ENCODE measurements around the gene SOX5. TPM values are rescaled to one million over a fixed set of nuclear protein-coding genes. Genes with fewer than 3 reads are reported as not detected.

Gene SOX5
- total and polyA plus RNA-seq, 9 of the 15 experiments (the other 6 are each of a cell fraction or from before 2014, with no cell fraction given): 8.3 to 16.5 (median 11.9) TPM

DNA sequence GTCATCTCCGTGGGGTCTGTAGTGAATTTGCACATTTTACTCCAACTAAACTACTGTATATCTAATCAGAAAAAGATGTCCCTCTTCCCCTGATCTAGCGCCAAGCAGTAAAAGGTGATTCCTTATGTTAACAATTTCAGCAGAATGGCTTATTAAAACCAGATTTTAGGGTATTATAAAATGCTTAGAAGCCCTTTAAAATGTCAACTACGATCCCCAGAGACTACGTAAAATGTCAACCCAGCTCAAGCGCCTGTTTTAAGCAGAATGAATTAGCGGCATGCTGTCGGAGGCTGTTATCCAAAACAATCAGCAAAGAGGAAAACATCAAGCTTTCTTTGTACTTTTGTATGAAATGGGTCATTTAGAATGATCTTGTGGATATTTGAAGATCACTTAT, 408.9 kb downstream of the SOX5 start:
- no peak overlapping the region for H3K9ac ChIP-seq (ENCODE audit: insufficient read depth in 1 of 2, low read depth in 2 of 2, low read length in 2 of 2)
- no TSS peak for BruUV-seq (replicated peaks)
- WGBS (ENCODE audit: insufficient coverage, low coverage, missing lambda C conversion rate): 76% methylated on average over 7 of the region's 7 CpGs
- H3K9me3 ChIP-seq (replicated peaks; ENCODE audit: control insufficient read depth, insufficient read depth, low read depth, low read length): no peaks in the 10 kb centered on the region; the same call in 1 of the 2 replicates
- DNase-seq (ENCODE audit: extremely low read depth in 1 of 4, low spot score in 3 of 4) (no peak), ATAC-seq (no peak), FAIRE-seq (no peak)
- H2AFZ ChIP-seq (ENCODE audit: low read depth, low read length): no peak overlapping the region
- H3K27me3 ChIP-seq (ENCODE audit: control insufficient read depth in 2 of 2, insufficient read depth in 2 of 2, low read length in 2 of 2): no peaks in the 10 kb centered on the region
- TF ChIP-seq, protein P1, sequence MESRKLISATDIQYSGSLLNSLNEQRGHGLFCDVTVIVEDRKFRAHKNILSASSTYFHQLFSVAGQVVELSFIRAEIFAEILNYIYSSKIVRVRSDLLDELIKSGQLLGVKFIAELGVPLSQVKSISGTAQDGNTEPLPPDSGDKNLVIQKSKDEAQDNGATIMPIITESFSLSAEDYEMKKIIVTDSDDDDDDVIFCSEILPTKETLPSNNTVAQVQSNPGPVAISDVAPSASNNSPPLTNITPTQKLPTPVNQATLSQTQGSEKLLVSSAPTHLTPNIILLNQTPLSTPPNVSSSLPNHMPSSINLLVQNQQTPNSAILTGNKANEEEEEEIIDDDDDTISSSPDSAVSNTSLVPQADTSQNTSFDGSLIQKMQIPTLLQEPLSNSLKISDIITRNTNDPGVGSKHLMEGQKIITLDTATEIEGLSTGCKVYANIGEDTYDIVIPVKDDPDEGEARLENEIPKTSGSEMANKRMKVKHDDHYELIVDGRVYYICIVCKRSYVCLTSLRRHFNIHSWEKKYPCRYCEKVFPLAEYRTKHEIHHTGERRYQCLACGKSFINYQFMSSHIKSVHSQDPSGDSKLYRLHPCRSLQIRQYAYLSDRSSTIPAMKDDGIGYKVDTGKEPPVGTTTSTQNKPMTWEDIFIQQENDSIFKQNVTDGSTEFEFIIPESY (CRISPR knock-in tag; IDR thresholded peaks at IDR 0.05): peak; percentile 80
- TF ChIP-seq, protein P2, sequence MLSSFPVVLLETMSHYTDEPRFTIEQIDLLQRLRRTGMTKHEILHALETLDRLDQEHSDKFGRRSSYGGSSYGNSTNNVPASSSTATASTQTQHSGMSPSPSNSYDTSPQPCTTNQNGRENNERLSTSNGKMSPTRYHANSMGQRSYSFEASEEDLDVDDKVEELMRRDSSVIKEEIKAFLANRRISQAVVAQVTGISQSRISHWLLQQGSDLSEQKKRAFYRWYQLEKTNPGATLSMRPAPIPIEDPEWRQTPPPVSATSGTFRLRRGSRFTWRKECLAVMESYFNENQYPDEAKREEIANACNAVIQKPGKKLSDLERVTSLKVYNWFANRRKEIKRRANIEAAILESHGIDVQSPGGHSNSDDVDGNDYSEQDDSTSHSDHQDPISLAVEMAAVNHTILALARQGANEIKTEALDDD (IDR thresholded peaks at IDR 0.05): no peak
- no peaks in the 10 kb centered on the region for H4K20me1 ChIP-seq (replicated peaks; ENCODE audit: control insufficient read depth, insufficient read depth, low read length)
- H3K4me2 ChIP-seq (ENCODE audit: insufficient read depth, low read length): no peak overlapping the region
- no peaks in the 10 kb centered on the region for H3K9me1 ChIP-seq (ENCODE audit: control insufficient read depth, insufficient read depth, low read length)
- ChIA-PET POLR2A (no interaction called here), CTCF (ENCODE audit: low intra/inter-chr PET ratio) (no interaction called here)
- in situ Hi-C loops (cut with MboI) (no loop called here), intact Hi-C loops (cut with micrococcal nuclease) (no loop called here)
- no peaks in the 10 kb centered on the region for H3K79me2 ChIP-seq (ENCODE audit: control insufficient read depth, insufficient read depth, low read length)
- no peak overlapping the region for H3K27ac ChIP-seq (ENCODE audit: extremely low read depth, low read depth, low read length)
- no peaks in the 10 kb centered on the region for H3K4me1 ChIP-seq (replicated peaks in 1 of 2; ENCODE audit: control insufficient read depth in 2 of 2, insufficient read depth in 2 of 2, low read length in 2 of 2)
- H3K36me3 ChIP-seq (ENCODE audit: control insufficient read depth, insufficient read depth, low read length): peaks cover 55% of the 10 kb centered on the region
- no peak overlapping the region for H3K4me3 ChIP-seq
